Right lobe of liver (tissue), 6 donors: ENCODE data around the gene COLEC12. TPM values are rescaled to one million over a fixed set of nuclear protein-coding genes. Genes with fewer than 3 reads are reported as not detected.

Experiments
- ATAC-seq, 4 donors: fragments of 200-7000 bp; cut with Tn5 transposase; one replicate each; pipeline ENCODE4 v1.9.1; 2020; ENCODE audit warnings: mild to moderate bottlenecking in 4 of 4, moderate library complexity in 4 of 4
- DNase-seq, 3 donors: peaks; one replicate each; pipeline ENCODE4 v3.0.0-alpha.2; 2020
- H3K27ac ChIP-seq, 3 donors: fragments of 200-600 bp; one replicate each; pipeline ENCODE4 v1.8.0; 2022
- H3K27me3 ChIP-seq, 2 donors: fragments of 200-600 bp; one replicate each; pipeline ENCODE4 v1.8.0; 2022
- H3K36me3 ChIP-seq, 4 donors: fragments of 200-600 bp; sonication (generic) in 1 of 4; one replicate each; pipeline versions ENCODE4 v1.5.1 to v1.8.0; 2017 to 2022; ENCODE audit warnings: control low read depth in 1 of 4
- H3K4me1 ChIP-seq, 4 donors: fragments of 200-600 bp; sonication (generic) in 1 of 4; one replicate each; pipeline versions ENCODE4 v1.5.1 to v1.8.0; 2017 to 2022; ENCODE audit warnings: control low read depth in 1 of 4
- H3K4me3 ChIP-seq, 3 donors: fragments of 200-600 bp; one replicate each; pipeline ENCODE4 v1.8.0; 2022
- H3K9me3 ChIP-seq, 4 donors: fragments of 200-600 bp; sonication (generic) in 1 of 4; one replicate each; pipeline versions ENCODE4 v1.5.1 to v1.8.0; 2017 to 2022; ENCODE audit warnings: control low read depth in 1 of 4
- CTCF ChIP-seq, 4 donors: fragments of 200-600 bp in 3 of 4; fragments of 450-650 bp in 1 of 4; IDR thresholded peaks; one replicate each; pipeline versions ENCODE4 v1.5.1 to v1.8.0; 2016 to 2022; ENCODE audit warnings: antibody characterized with exemption in 4 of 4, mild to moderate bottlenecking in 2 of 4
- POLR2A ChIP-seq: fragments of 450-650 bp; IDR thresholded peaks from one replicate; pipeline ENCODE4 v1.6.1; 2017; ENCODE audit warnings: antibody characterized with exemption, mild to moderate bottlenecking
- WGBS: methylation state at CpG from one replicate; pipeline ENCODE4 v1.1.6; 2018; ENCODE audit warnings: low coverage, low lambda C conversion rate; ENCODE audit not compliant: insufficient coverage; ENCODE audit errors: missing lambda C conversion rate; 5-methylcytosine and 5-hydroxymethylcytosine counted together
- intact Hi-C, 2 donors: fragments of 100-400 bp; cut with DNase I; formaldehyde crosslinking; loops; one replicate each; pipeline versions ENCODE4 v1.11.2 to v1.14.1; 2022
- total RNA-seq, 6 experiments: library from RNA; depleted of rRNA in 2 of 6; stranded (reverse); fragments of >200 nt in 2 of 6; fragmentation: NEBNext Ultra II Directional in 3 of 6; extraction: Animal tissue kit (Norgen Biotek cat#: 25700) in 3 of 6; gene quantifications; one replicate each; pipeline versions ENCODE4 v1.1.0 to v1.2.4, GENCODE V29; 2016 to 2023
- donor health status: DM: no; HTN: yes; CAD: no.
- donor health status: DM: no; HTN: no; CAD: no.
- donor health status: DM: no; HTN: no; CAD: no.
- donor health status: DM: no; HTN: yes; CAD: no.
- donor health status: DM: no; HTN: yes; CAD: no.

The COLEC12 gene
- total RNA-seq, 6 experiments from 2014 or later, result 0.12 to 1.00 (median 0.37) TPM; not detected in 1

- Histone ChIP-seq H3K27ac (no peak overlapping the region), H3K4me3 (no peak overlapping the region), H3K9me3 (no peaks in the 10 kb centered on the region), H3K27me3 (no peaks in the 10 kb centered on the region), H3K4me1 (no peaks in the 10 kb centered on the region), H3K36me3 (no peaks in the 10 kb centered on the region)
- WGBS, result 68% methylated on average over 8 of the region's 8 CpGs
- ATAC-seq (no peak), DNase-seq (no peak)
- TF ChIP-seq CTCF (IDR thresholded peaks at IDR 0.05) (no peak), POLR2A (no peak)
- intact Hi-C loops, result no loop called here
Observed at GRCh38 chr18:489244-490023, 11.1 kb downstream of the COLEC12 start.

GRCh38 chr18:486929-487740, 13.4 kb downstream of the COLEC12 start:
- intact Hi-C loops, result no loop called here
- no peak for TF ChIP-seq CTCF (IDR thresholded peaks at IDR 0.05)
- no peak for ATAC-seq

DNA sequence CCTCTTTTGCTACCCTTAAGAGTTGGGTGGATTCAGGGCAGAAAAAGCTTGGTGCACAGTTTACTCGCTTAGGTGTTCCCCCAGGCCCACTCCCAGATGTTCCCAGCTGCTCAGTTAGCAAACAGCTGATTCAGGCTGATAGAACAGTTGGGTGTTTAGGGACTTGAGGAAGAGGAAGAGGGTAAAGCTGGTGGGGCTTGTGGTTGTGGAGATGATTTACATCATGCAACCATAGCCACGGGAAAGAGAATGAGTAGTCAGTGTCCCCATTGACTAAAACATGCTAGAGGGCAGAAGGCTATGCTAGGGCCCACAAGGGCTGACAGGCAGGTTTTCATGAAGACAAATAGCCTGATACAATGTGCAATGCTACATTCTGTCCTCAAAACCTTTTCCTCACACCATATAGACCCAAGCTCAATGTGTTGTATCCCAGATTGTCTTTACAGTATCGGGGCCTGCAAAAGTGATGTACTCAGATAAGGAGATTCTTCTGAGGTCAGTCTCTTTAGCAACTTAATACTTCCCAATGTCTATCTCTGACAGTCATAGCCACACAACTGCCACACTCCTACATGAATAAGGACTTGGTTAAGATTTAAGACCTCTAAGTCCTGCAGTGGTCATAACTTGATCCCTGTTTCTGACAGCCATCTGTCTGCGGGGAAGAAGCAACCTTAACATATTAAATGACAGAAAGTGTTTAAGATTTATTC, 15.6 kb downstream of the COLEC12 start:
- intact Hi-C loops, result no loop called here
- H3K27me3 ChIP-seq, result no peaks in the 10 kb centered on the region
- no peak for DNase-seq
- ATAC-seq, result peak in 1 of 4 donors; percentile 34
- 67% methylated on average over 4 of the region's 4 CpGs for WGBS
- no peaks in the 10 kb centered on the region for H3K36me3 ChIP-seq
- no peaks in the 10 kb centered on the region for H3K9me3 ChIP-seq
- H3K4me3 ChIP-seq, result no peak overlapping the region
- H3K4me1 ChIP-seq, result no peaks in the 10 kb centered on the region
- TF ChIP-seq POLR2A (no peak), CTCF (IDR thresholded peaks at IDR 0.05) (no peak)
- no peak overlapping the region for H3K27ac ChIP-seq

More at GRCh38 chr18:486929-487740, 13.4 kb downstream of the COLEC12 start:
- no peak for DNase-seq
- WGBS, result 40% methylated on average over 3 of the region's 3 CpGs
- Histone ChIP-seq H3K36me3 (no peaks in the 10 kb centered on the region), H3K9me3 (no peaks in the 10 kb centered on the region), H3K4me1 (no peaks in the 10 kb centered on the region), H3K4me3 (no peak overlapping the region), H3K27ac (no peak overlapping the region), H3K27me3 (no peaks in the 10 kb centered on the region)

- H3K4me3 ChIP-seq, result no peak overlapping the region
- intact Hi-C loops, result no loop called here
- ATAC-seq, result no peak
Observed at GRCh38 chr18:478681-479080, 21.8 kb downstream of the COLEC12 start.

More at GRCh38 chr18:478681-479080, 21.8 kb downstream of the COLEC12 start:
- 53% methylated on average over 5 of the region's 5 CpGs for WGBS
- Histone ChIP-seq H3K36me3 (no peaks in the 10 kb centered on the region), H3K27ac (no peak overlapping the region), H3K4me1 (no peaks in the 10 kb centered on the region), H3K27me3 (no peaks in the 10 kb centered on the region), H3K9me3 (no peaks in the 10 kb centered on the region)
- no peak for DNase-seq
- TF ChIP-seq CTCF (IDR thresholded peaks at IDR 0.05) (no peak), POLR2A (no peak)
